ENCODE measurements around the gene HSFX1. TPM values are rescaled to one million over a fixed set of nuclear protein-coding genes. Genes with fewer than 3 reads are reported as not detected.

The HSFX1 gene
- total RNA-seq, 1 experiment from 2014 or later, result 0.55 TPM

GRCh38 chrX:149799938-149800337 lies 26.1 kb downstream of the HSFX1 start:
- no peak for DNase-seq
- H2BK20ac ChIP-seq (ENCODE audit: low read depth, low read length, poor library complexity, severe bottlenecking), result no peak overlapping the region
- H3K27ac Mint-ChIP-seq, result no peak overlapping the region

More at GRCh38 chrX:149799938-149800337, 26.1 kb downstream of the HSFX1 start:
- no peak overlapping the region for H2BK12ac ChIP-seq (ENCODE audit: insufficient read length, low read depth, low read length)
- no peaks in the 10 kb centered on the region for H3K79me1 ChIP-seq (ENCODE audit: insufficient read depth, low read depth, low read length, poor library complexity, severe bottlenecking)
- Mint-ChIP-seq H3K27me3 (ENCODE audit: low read depth) (no peaks in the 10 kb centered on the region; the same call in 1 of the 2 replicates), H3K36me3 (ENCODE audit: insufficient read depth in 1 of 3, low read depth in 3 of 3) (peaks cover 0 to 3% (median 0%) of the 10 kb centered on the region in 3 experiments; a peak in 3 of 7 replicates), H3K4me1 (peaks cover 11% of the 10 kb centered on the region in 2 experiments), H3K9me3 (peaks cover 67 to 68% of the 10 kb centered on the region in 2 experiments), H3K4me3 (no peak overlapping the region)
- H3K4me2 ChIP-seq (ENCODE audit: insufficient read depth, insufficient read length, low read length), result no peak overlapping the region
- no peak overlapping the region for H3K27ac ChIP-seq (ENCODE audit: insufficient read length, low read depth, low read length)
- H3K14ac ChIP-seq (ENCODE audit: insufficient read depth, low read length), result no peak overlapping the region
- H3T11ph ChIP-seq (ENCODE audit: low read length), result no peak overlapping the region
- H4K91ac ChIP-seq (ENCODE audit: insufficient read length, low read depth, low read length), result no peak overlapping the region
- no peak overlapping the region for H2BK120ac ChIP-seq (ENCODE audit: low read depth, low read length, poor library complexity, severe bottlenecking)
- WGBS (ENCODE audit: extremely low coverage, insufficient read length, low lambda C conversion rate), result 100% methylated on average over 1 of the region's 3 CpGs
- peaks cover 38% of the 10 kb centered on the region for H3K9me3 ChIP-seq (ENCODE audit: control insufficient read depth, low read depth, low read length)
- H2BK15ac ChIP-seq (ENCODE audit: low read depth, low read length), result no peak overlapping the region
- H3K18ac ChIP-seq (ENCODE audit: insufficient read length, low read depth, low read length), result no peak overlapping the region
- no peak for TF ChIP-seq CTCF (conservative IDR thresholded peaks at IDR 0.05)
- no peak overlapping the region for H3K9ac ChIP-seq (ENCODE audit: extremely low read depth, insufficient read length, low read length)
- no peaks in the 10 kb centered on the region for H3K23me2 ChIP-seq (ENCODE audit: insufficient read length, low read depth, low read length, poor library complexity, severe bottlenecking)
- H3K4me1 ChIP-seq (ENCODE audit: insufficient read depth, low read length), result peaks cover 2% of the 10 kb centered on the region; the same call in 1 of the 2 replicates
- no peak overlapping the region for H3K4ac ChIP-seq (ENCODE audit: low read depth, low read length)
- H3K79me2 ChIP-seq (ENCODE audit: insufficient read depth, low read length), result no peaks in the 10 kb centered on the region
- no peaks in the 10 kb centered on the region for H4K20me1 ChIP-seq (ENCODE audit: control insufficient read depth, insufficient read depth, insufficient read length)
- no peak overlapping the region for H4K8ac ChIP-seq (replicated peaks; ENCODE audit: insufficient read length, low read depth, low read length)
- no peak overlapping the region for H2BK5ac ChIP-seq (ENCODE audit: insufficient read length, low read length)
- H3K27me3 ChIP-seq (ENCODE audit: insufficient read depth, low read length), result no peaks in the 10 kb centered on the region
- H2AK5ac ChIP-seq (ENCODE audit: insufficient read length, low read length), result no peak overlapping the region
- H3K23ac ChIP-seq (ENCODE audit: insufficient read length, low read depth, low read length), result no peak overlapping the region
- no peak overlapping the region for H4K5ac ChIP-seq (ENCODE audit: insufficient read length, low read depth, low read length)
- H2AFZ ChIP-seq (ENCODE audit: low read length), result no peak overlapping the region
- H3K56ac ChIP-seq (ENCODE audit: insufficient read length, low read depth, low read length), result no peak overlapping the region

All from H9 (cell line).